T1000 (cell line): ENCODE data around the gene DTYMK.
"Not testable (repeated sequence)": the region's sequence is repeated elsewhere in the genome, so short reads cannot be mapped to it uniquely, and the experiment has no call there.

Experiments used
- DNase-seq: peaks from one replicate; lab custom pipeline; 2025; ENCODE audit warnings: mixed read lengths; lab: John Stamatoyannopoulos, UW

Gene DTYMK

GRCh38 chr2:241672243-241673188 is 14.1 kb downstream of the DTYMK start:
- no peak for DNase-seq

- no peak for DNase-seq
Observed at GRCh38 chr2:241671457-241672240, 15.0 kb downstream of the DTYMK start.

- DNase-seq: no peak
Observed at GRCh38 chr2:241670333-241671110, 16.1 kb downstream of the DTYMK start.

GRCh38 chr2:241668839-241669238 is 17.8 kb downstream of the DTYMK start:
- DNase-seq: no peak

GRCh38 chr2:241668354-241668753 is 18.3 kb downstream of the DTYMK start:
- DNase-seq: no peak

GRCh38 chr2:241666627-241667400 is 19.8 kb downstream of the DTYMK start:
- DNase-seq: no peak

GRCh38 chr2:241665731-241666440 is 20.7 kb downstream of the DTYMK start:
- no peak for DNase-seq

GRCh38 chr2:241662731-241663130 is 23.9 kb downstream of the DTYMK start:
- not testable (repeated sequence) for DNase-seq

GRCh38 chr2:241660593-241661213 is 25.9 kb downstream of the DTYMK start:
- no peak for DNase-seq

GRCh38 chr2:241659150-241659739 is 27.4 kb downstream of the DTYMK start:
- peak; percentile 13 for DNase-seq

- DNase-seq: no peak
Observed at GRCh38 chr2:241658296-241658695, 28.3 kb downstream of the DTYMK start.

GRCh38 chr2:241657786-241658254 is 28.8 kb downstream of the DTYMK start:
- DNase-seq: no peak

GRCh38 chr2:241656190-241656741 is 30.3 kb downstream of the DTYMK start:
- no peak for DNase-seq

- DNase-seq: no peak
Observed at GRCh38 chr2:241655516-241656189, 31.0 kb downstream of the DTYMK start.

- no peak for DNase-seq
Observed at GRCh38 chr2:241654551-241654950, 32.1 kb downstream of the DTYMK start.

- DNase-seq: no peak
Observed at GRCh38 chr2:241653210-241653750, 33.3 kb downstream of the DTYMK start.

- DNase-seq: no peak
Observed at GRCh38 chr2:241652722-241653121, 33.9 kb downstream of the DTYMK start.

GRCh38 chr2:241652142-241652541 is 34.5 kb downstream of the DTYMK start:
- no peak for DNase-seq
